ENCODE data around the gene CUL4B.

The CUL4B gene

GRCh38 chrX:120560405-120560841 lies 339 bp downstream of the CUL4B start:
- POLR2A ChIA-PET, result interaction anchor here (0.9 to 2.5 kb wide), 7 partner anchors 8 to 248 kb away, joined by 4 to 37 read pairs (median 8); partner anchors contain the start of genes C1GALT1C1 and MCTS1
- CTCF ChIA-PET, result interaction anchor here (1.1 to 1.2 kb wide), 2 partner anchors 16 to 26 kb away, joined by 3 to 4 read pairs; no protein-coding TSS in a partner anchor
- peak overlapping the region; percentile 71 for H3K4me3 ChIP-seq (ENCODE audit: low read depth, low read length)
- no peak for TF ChIP-seq ZEB2 (tag by site-specific recombination; IDR thresholded peaks at IDR 0.05)
- TF ChIP-seq ZNF654 (tag by site-specific recombination; IDR thresholded peaks at IDR 0.05; ENCODE audit: low read depth), result no peak
- TF ChIP-seq ZBTB6 (tag by site-specific recombination; IDR thresholded peaks at IDR 0.05), result no peak
- no peak for TF ChIP-seq ZNF37A (tag by site-specific recombination; IDR thresholded peaks at IDR 0.05)
- no peak for TF ChIP-seq ZNF639 (tag by site-specific recombination; IDR thresholded peaks at IDR 0.05)
- TF ChIP-seq ZNF280C (tag by site-specific recombination; IDR thresholded peaks at IDR 0.05), result no peak
- TF ChIP-seq ZNF449 (tag by site-specific recombination; IDR thresholded peaks at IDR 0.05), result no peak
- peak; percentile 86 for TF ChIP-seq ZNF10 (tag by site-specific recombination; IDR thresholded peaks at IDR 0.05)
- TF ChIP-seq ZNF747 (tag by site-specific recombination; IDR thresholded peaks at IDR 0.05), result no peak
- no peak for TF ChIP-seq ZNF624 (tag by site-specific recombination; IDR thresholded peaks at IDR 0.05)
- TF ChIP-seq ZNF701 (tag by site-specific recombination; IDR thresholded peaks at IDR 0.05), result peak; percentile 64; the same call in 1 of the 2 replicates
- 0 out of 2 replicates have a peak, but pooled peaks have one; percentile 40 for TF ChIP-seq ZNF169 (tag by site-specific recombination; IDR thresholded peaks at IDR 0.05)
- no peak for TF ChIP-seq ZFP3 (tag by site-specific recombination; IDR thresholded peaks at IDR 0.05; ENCODE audit: low read depth)
- no peak for TF ChIP-seq ZNF596 (tag by site-specific recombination; IDR thresholded peaks at IDR 0.05)
- no peak for TF ChIP-seq ZNF664 (tag by site-specific recombination; IDR thresholded peaks at IDR 0.05)
- no peak; the same call in 1 of the 2 replicates for TF ChIP-seq ZBTB20 (tag by site-specific recombination; IDR thresholded peaks at IDR 0.05)
- no peak for TF ChIP-seq OVOL3 (tag by site-specific recombination; IDR thresholded peaks at IDR 0.05)
- TF ChIP-seq ZFP41 (tag by site-specific recombination; IDR thresholded peaks at IDR 0.05; ENCODE audit: borderline replicate concordance), result no peak
- no peak for TF ChIP-seq ZNF112 (tag by site-specific recombination; IDR thresholded peaks at IDR 0.05)
- peak; percentile 89 for TF ChIP-seq SCRT2 (tag by site-specific recombination; IDR thresholded peaks at IDR 0.05)
- peak; percentile 96 for TF ChIP-seq SCRT1 (tag by site-specific recombination; IDR thresholded peaks at IDR 0.05; ENCODE audit: borderline replicate concordance)
- no peak for TF ChIP-seq ZNF350 (tag by site-specific recombination; IDR thresholded peaks at IDR 0.05)
- TF ChIP-seq ZNF24 (tag by site-specific recombination; IDR thresholded peaks at IDR 0.05), result no peak
- no peak for TF ChIP-seq YY1 (tag by site-specific recombination; IDR thresholded peaks at IDR 0.05)
- no peak for TF ChIP-seq ZNF510 (tag by site-specific recombination; IDR thresholded peaks at IDR 0.05; ENCODE audit: insufficient replicate concordance)
- TF ChIP-seq ZNF76 (tag by site-specific recombination; IDR thresholded peaks at IDR 0.05; ENCODE audit: borderline replicate concordance, low read depth), result no peak
- no peak for TF ChIP-seq ZNF221 (tag by site-specific recombination; IDR thresholded peaks at IDR 0.05; ENCODE audit: borderline replicate concordance)
- TF ChIP-seq ZNF513 (tag by site-specific recombination; IDR thresholded peaks at IDR 0.05), result no peak
- TF ChIP-seq ZNF670 (tag by site-specific recombination; IDR thresholded peaks at IDR 0.05; ENCODE audit: low read depth), result no peak
- TF ChIP-seq ZNF776 (tag by site-specific recombination; IDR thresholded peaks at IDR 0.05; ENCODE audit: borderline replicate concordance), result no peak
- TF ChIP-seq WT1 (tag by site-specific recombination; IDR thresholded peaks at IDR 0.05), result 0 out of 2 replicates have a peak, but pooled peaks have one; percentile 7
- no peak for TF ChIP-seq TCF7L2 (IDR thresholded peaks at IDR 0.05; ENCODE audit: borderline replicate concordance, low read depth, low read length)
- TF ChIP-seq ZNF157 (tag by site-specific recombination; IDR thresholded peaks at IDR 0.05), result no peak

More at GRCh38 chrX:120560405-120560841, 339 bp downstream of the CUL4B start:
- Histone ChIP-seq H3K36me3 (ENCODE audit: control insufficient read depth in 2 of 2, insufficient read depth in 1 of 2, low read length in 2 of 2) (peaks cover 4 to 21% of the 10 kb centered on the region in 2 experiments; a peak in 2 of 3 replicates), H3K27ac (ENCODE audit: extremely low read depth, low read depth, low read length) (peak overlapping the region; percentile 97), H3K4me1 (ENCODE audit: control insufficient read depth, insufficient read depth, low read length) (no peaks in the 10 kb centered on the region), H3K9me3 (ENCODE audit: control insufficient read depth, insufficient read depth, low read depth, low read length) (no peaks in the 10 kb centered on the region)

All from HEK293 (cell line).